ENCODE data around the gene PRR14.

GRCh38 chr16:30697264-30698138 lies 46.7 kb downstream of the PRR14 start:
- no peak for TF ChIP-seq CTCF (IDR thresholded peaks at IDR 0.05)
- TF ChIP-seq POLR2A (IDR thresholded peaks at IDR 0.05), result no peak

Measured in Peyer's patch (tissue), 4 donors.